Measurements from ENCODE around the gene GOLGA5. TPM values are rescaled to one million over a fixed set of nuclear protein-coding genes. Genes with fewer than 3 reads are reported as not detected.

GOLGA5 gene
- total RNA-seq, 2 donors from 2014 or later = 21.8 to 27.8 TPM

GRCh38 chr14:92886337-92886736 is 92.2 kb downstream of the GOLGA5 start:
- H3K9me3 ChIP-seq = no peaks in the 10 kb centered on the region
- intact Hi-C loops (cut with DNase I) = no loop called here
- peaks cover under 1% of the 10 kb centered on the region for H3K4me1 ChIP-seq
- no peak overlapping the region for H3K27ac ChIP-seq
- no peak for ATAC-seq
- 58 to 79% methylated on average over 10 to 11 of the region's 11 CpGs for WGBS, 2 donors
- TF ChIP-seq, protein P1, sequence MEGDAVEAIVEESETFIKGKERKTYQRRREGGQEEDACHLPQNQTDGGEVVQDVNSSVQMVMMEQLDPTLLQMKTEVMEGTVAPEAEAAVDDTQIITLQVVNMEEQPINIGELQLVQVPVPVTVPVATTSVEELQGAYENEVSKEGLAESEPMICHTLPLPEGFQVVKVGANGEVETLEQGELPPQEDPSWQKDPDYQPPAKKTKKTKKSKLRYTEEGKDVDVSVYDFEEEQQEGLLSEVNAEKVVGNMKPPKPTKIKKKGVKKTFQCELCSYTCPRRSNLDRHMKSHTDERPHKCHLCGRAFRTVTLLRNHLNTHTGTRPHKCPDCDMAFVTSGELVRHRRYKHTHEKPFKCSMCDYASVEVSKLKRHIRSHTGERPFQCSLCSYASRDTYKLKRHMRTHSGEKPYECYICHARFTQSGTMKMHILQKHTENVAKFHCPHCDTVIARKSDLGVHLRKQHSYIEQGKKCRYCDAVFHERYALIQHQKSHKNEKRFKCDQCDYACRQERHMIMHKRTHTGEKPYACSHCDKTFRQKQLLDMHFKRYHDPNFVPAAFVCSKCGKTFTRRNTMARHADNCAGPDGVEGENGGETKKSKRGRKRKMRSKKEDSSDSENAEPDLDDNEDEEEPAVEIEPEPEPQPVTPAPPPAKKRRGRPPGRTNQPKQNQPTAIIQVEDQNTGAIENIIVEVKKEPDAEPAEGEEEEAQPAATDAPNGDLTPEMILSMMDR (IDR thresholded peaks at IDR 0.05) = no peak
- TF ChIP-seq POLR2A (IDR thresholded peaks at IDR 0.05) = no peak
- DNase-seq = peak in 1 of 4 donors; percentile 10
- H3K36me3 ChIP-seq (replicated peaks in 1 of 2; ENCODE audit: insufficient read depth in 1 of 2, low read depth in 2 of 2) = no peaks in the 10 kb centered on the region
- no peak overlapping the region for H3K4me3 ChIP-seq
- H3K27me3 ChIP-seq = no peaks in the 10 kb centered on the region

DNA sequence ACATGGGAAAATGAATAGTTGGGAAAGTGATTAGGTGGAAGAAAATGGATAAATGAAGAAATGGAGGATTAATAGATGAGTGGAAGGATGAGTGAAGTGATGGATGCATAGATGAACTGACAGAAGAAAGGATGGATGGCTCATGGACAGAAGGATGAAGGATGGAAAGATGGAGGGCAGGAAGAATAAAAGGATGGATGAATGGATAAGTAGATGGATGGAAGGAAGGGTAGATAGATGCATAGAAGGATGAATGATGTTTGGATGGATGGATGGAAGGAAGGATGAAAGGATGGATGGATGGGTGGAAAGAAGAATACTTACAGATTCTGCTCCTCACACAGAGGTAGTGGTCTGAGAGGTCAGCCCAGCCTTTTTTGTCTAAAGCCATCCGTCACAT is 93.1 kb downstream of the GOLGA5 start:
- no peaks in the 10 kb centered on the region for H3K9me3 ChIP-seq
- 88 to 90% methylated on average over 1 of the region's 1 CpG for WGBS, 2 donors
- TF ChIP-seq POLR2A (IDR thresholded peaks at IDR 0.05) = no peak
- TF ChIP-seq, protein P1 (IDR thresholded peaks at IDR 0.05) = no peak
- DNase-seq (no peak), ATAC-seq (no peak)
- H3K27me3 ChIP-seq = no peaks in the 10 kb centered on the region
- H3K27ac ChIP-seq = no peak overlapping the region
- no peaks in the 10 kb centered on the region for H3K4me1 ChIP-seq
- H3K4me3 ChIP-seq = no peak overlapping the region
- intact Hi-C loops (cut with DNase I) = no loop called here
- H3K36me3 ChIP-seq (replicated peaks in 1 of 2; ENCODE audit: insufficient read depth in 1 of 2, low read depth in 2 of 2) = no peaks in the 10 kb centered on the region

DNA sequence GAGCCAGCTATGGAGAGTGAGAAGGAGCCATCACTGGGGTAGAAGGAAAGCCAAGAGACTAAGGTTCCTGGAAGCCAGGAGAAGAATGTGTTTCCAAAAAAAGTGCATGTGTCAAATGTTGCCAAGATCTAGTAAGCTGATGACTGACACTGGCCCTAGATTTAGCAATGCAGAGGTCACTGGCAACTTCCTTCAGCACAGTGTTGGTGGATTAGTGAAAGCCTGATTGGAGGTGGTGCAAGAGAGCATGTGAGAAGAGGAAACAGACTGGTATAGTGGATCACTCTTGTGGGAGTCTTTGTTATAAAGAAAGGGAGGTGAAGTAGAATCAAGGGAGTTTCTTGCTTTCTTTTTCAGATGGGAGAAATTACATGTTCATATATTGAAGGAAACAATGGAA is 94.8 kb downstream of the GOLGA5 start:
- H3K27ac ChIP-seq = no peak overlapping the region
- H3K27me3 ChIP-seq = no peaks in the 10 kb centered on the region
- intact Hi-C loops (cut with DNase I) = no loop called here
- ATAC-seq (no peak), DNase-seq (no peak)
- H3K36me3 ChIP-seq (replicated peaks in 1 of 2; ENCODE audit: insufficient read depth in 1 of 2, low read depth in 2 of 2) = no peaks in the 10 kb centered on the region
- no peaks in the 10 kb centered on the region for H3K4me1 ChIP-seq
- H3K9me3 ChIP-seq = no peaks in the 10 kb centered on the region
- TF ChIP-seq, protein P1 (IDR thresholded peaks at IDR 0.05) = no peak
- TF ChIP-seq POLR2A (IDR thresholded peaks at IDR 0.05) = no peak
- H3K4me3 ChIP-seq = no peak overlapping the region

Other genes with a start within 250 kb of the GOLGA5 start
- 10 to 100 TPM; 20.8 to 41.8 TPM for gene LGMN, start 45.7 kb upstream of the GOLGA5 start, total RNA-seq
- gene CHGA, start 128.8 kb downstream of the GOLGA5 start, total RNA-seq = 10 to 100 TPM; 69.5 to 80.1 TPM